Naive thymus-derived CD8-positive, alpha-beta T cell (primary cell): ENCODE results near the gene ERP27. TPM values are rescaled to one million over a fixed set of nuclear protein-coding genes. Genes with fewer than 3 reads are reported as not detected.
A peak's percentile ranks its signal among the peaks of the same experiment; 100 is the strongest.

ENCODE experiments used
- ATAC-seq, 2 donors: fragments of 150-1000 bp; cut with Tn5 transposase in 1 of 2; sonication (Bioruptor Pico), chemical (Tn5 transposase) in 1 of 2; 1 replicate in 1 of 2; 2 replicates in 1 of 2; pipeline ENCODE4 v1.10.0; 2021; ENCODE audit warnings: mild to moderate bottlenecking in 2 of 2, moderate library complexity in 2 of 2
- POLR2A ChIA-PET: fragments of 350-600 bp; sonication (Branson Sonifier 250); formaldehyde crosslinking; loops from one replicate; lab custom pipeline; 2021; ENCODE audit warnings: antibody characterized with exemption; lab: Charles Lee
- DNase-seq, 10 donors: peaks; one replicate each; pipeline versions ENCODE4 v3.0.0 to v3.0.0-alpha.2; 2020 to 2022
- H3K27ac Mint-ChIP-seq, 10 donors: one replicate each; pipeline ENCODE4 v1.8.0; 2020 to 2022; ENCODE audit warnings: mild to moderate bottlenecking in 10 of 10, mixed read lengths in 10 of 10, moderate library complexity in 4 of 10, inconsistent platforms in 1 of 10
- H3K27me3 Mint-ChIP-seq, 5 donors: one replicate each; pipeline ENCODE4 v1.8.0; 2021 to 2022; ENCODE audit warnings: mixed read lengths in 5 of 5
- H3K36me3 Mint-ChIP-seq, 3 donors: one replicate each; pipeline ENCODE4 v1.8.0; 2020 to 2022; ENCODE audit warnings: mixed read lengths in 3 of 3, mild to moderate bottlenecking in 2 of 3, inconsistent platforms in 1 of 3
- H3K4me1 Mint-ChIP-seq, 4 donors: one replicate each; pipeline ENCODE4 v1.8.0; 2021 to 2022; ENCODE audit warnings: mixed read lengths in 4 of 4
- H3K4me3 Mint-ChIP-seq, 10 donors: one replicate each; pipeline ENCODE4 v1.8.0; 2020 to 2022; ENCODE audit warnings: mild to moderate bottlenecking in 10 of 10, mixed read lengths in 10 of 10, moderate library complexity in 6 of 10, inconsistent platforms in 1 of 10
- H3K9me3 Mint-ChIP-seq, 9 donors: one replicate each; pipeline ENCODE4 v1.8.0; 2020 to 2022; ENCODE audit warnings: mixed read lengths in 9 of 9, mild to moderate bottlenecking in 3 of 9, inconsistent platforms in 1 of 9, moderate library complexity in 1 of 9
- polyA plus RNA-seq, 3 donors: library from polyadenylated mRNA; unstranded; fragments of 300-500 nt; fragmentation: Illumina TruSeq; gene quantifications; one replicate each; pipeline ENCODE4 v1.2.3, GENCODE V29; 2021
- total RNA-seq, 8 experiments: library from RNA in 2 of 8; stranded (reverse) in 2 of 8; gene quantifications; one replicate each; pipeline ENCODE4 v1.2.3 and lab custom pipeline; 2021 to 2026

Gene ERP27
- total and polyA plus RNA-seq, 5 experiments from 2014 or later, result 3.2 to 25.8 (median 4.4) TPM

DNA sequence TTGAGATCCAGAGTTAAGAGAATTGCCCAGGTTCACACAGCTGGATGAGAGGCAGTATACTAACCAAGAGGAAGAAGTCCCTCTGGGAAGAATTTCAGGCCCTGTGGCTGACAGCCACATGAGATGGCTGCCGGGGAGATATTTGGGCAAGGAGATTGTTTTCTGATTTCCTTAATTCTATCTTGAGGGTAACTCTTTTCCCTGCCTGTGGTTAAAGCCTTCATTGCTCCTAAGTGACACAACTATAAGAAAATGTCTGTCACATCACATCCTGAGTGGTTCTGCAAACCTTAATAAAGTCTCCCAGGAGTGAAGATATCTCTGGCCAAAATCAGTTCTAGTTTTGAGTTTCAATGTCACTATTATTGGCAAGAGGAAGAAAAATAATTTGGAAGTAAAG lies 13.5 kb upstream of the ERP27 start:
- DNase-seq (no peak), ATAC-seq (no peak)
- peak overlapping the region; percentile 95 to 100 (median 98) for H3K27ac Mint-ChIP-seq

DNA sequence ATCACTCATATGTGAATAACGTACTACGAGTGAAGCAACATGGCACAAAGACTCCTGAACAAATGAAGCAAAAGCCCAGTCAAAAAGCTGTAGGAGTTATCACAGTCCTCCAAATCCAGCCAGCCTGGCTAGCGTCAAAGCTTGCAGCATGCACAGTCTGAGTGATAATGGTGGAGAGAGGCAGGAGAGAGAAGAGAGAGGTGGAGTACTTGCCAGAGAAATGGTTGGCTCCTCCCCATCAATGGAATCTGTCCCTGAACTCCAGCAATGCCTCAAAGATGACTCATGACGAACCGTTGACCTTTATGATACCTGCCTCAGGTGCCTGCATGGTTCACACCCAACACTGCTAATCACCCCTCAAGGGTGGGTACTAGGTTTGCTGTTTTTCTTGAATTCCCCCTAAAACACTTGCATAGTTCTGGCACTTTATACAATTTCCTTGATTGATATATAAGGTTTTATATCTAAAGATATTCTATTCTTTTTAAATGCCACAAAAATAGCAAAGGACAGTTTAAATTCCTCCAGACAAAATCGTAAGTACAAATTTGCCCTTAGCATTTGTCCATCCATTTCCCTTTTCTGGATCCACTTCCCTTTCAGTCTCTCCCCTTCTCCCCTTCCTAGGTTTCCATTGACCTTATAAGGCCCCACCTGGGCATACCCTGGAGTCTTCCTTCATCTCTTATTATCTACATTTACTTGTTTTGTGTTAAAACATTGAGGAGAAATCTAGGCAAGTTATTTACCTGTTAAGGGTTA lies 12.8 kb upstream of the ERP27 start:
- Mint-ChIP-seq H3K4me1 (peaks cover 50 to 97% (median 89%) of the 10 kb centered on the region in 4 donors), H3K4me3 (peak overlapping the region; percentile 74 to 100 (median 92)), H3K27me3 (no peaks in the 10 kb centered on the region), H3K27ac (peak overlapping the region; percentile 95 to 100 (median 98)), H3K36me3 (peaks cover 34 to 82% (median 49%) of the 10 kb centered on the region in 3 donors), H3K9me3 (no peaks in the 10 kb centered on the region)
- POLR2A ChIA-PET, result interaction anchor here (0.8 to 3.7 kb wide), 7 partner anchors 9 to 564 kb away, joined by 3 to 18 read pairs (median 4); partner anchors contain the start of gene ERP27
- DNase-seq (peak in 1 of 10 donors; percentile 18), ATAC-seq (no peak)

More for the DNA sequence above, 13.5 kb upstream of the ERP27 start:
- Mint-ChIP-seq H3K4me1 (peaks cover 46 to 97% (median 89%) of the 10 kb centered on the region in 4 donors), H3K36me3 (peaks cover 27 to 81% (median 46%) of the 10 kb centered on the region in 3 donors), H3K9me3 (no peaks in the 10 kb centered on the region), H3K4me3 (peak overlapping the region; percentile 74 to 100 (median 92)), H3K27me3 (no peaks in the 10 kb centered on the region)
- POLR2A ChIA-PET, result interaction anchor here (0.7 to 3.7 kb wide), 9 partner anchors 8 to 565 kb away, joined by 3 to 18 read pairs (median 4); partner anchors contain the start of genes ARHGDIB and ERP27

DNA sequence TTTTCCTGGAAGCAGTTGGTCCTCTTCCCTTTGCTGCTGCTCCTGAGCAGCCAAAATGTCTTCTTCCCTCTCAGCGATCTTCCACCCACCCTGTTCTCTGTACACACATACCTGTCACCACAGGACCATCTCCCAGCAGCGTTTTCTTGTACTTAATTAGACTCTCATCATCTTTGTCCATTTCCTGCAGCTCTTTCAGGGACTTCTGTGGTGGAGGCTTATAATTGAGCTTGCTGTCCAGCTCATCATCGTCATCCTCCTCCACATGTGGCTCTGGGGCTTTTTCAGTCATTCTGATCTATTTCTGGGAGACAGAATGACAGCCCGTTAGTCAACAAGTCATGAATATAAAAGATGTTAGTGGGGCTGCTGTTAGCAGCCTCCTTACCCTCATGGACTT lies 12.1 kb upstream of the ERP27 start:
- DNase-seq, result no peak
- H3K27me3 Mint-ChIP-seq, result no peaks in the 10 kb centered on the region
- H3K9me3 Mint-ChIP-seq, result no peaks in the 10 kb centered on the region
- peak overlapping the region; percentile 95 to 100 (median 98) for H3K27ac Mint-ChIP-seq
- peaks cover 37 to 84% (median 49%) of the 10 kb centered on the region in 3 donors for H3K36me3 Mint-ChIP-seq
- POLR2A ChIA-PET, result interaction anchor here (0.7 to 2.0 kb wide), 4 partner anchors 9 to 29 kb away, joined by 3 to 13 read pairs (median 6); no protein-coding TSS in a partner anchor
- H3K4me3 Mint-ChIP-seq, result peak overlapping the region; percentile 74 to 100 (median 91)
- ATAC-seq, result no peak
- peaks cover 50 to 97% (median 92%) of the 10 kb centered on the region in 4 donors for H3K4me1 Mint-ChIP-seq

DNA sequence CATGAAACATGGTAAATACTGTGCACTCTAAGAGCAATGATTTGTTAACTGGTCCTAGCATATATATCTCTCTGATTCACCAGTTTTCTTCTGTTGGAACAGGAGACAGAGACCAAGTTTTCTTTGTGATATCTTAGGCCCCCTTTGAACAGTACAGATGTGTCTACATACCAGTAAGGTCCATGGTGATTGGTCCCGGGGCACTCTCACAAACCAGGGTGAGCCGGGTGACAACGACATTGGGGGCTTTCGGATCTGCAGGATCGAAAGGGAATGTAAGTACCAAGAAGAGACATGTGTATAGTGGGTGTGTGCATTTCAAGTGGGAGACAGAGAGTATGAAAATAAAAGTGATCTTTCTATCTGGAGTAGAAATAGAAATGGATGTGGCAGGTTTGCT lies 11.3 kb upstream of the ERP27 start:
- peak overlapping the region; percentile 95 to 100 (median 98) for H3K27ac Mint-ChIP-seq
- peaks cover 54 to 100% (median 96%) of the 10 kb centered on the region in 4 donors for H3K4me1 Mint-ChIP-seq
- DNase-seq (peak in 1 of 10 donors; percentile 23), ATAC-seq (no peak)
- H3K27me3 Mint-ChIP-seq, result no peaks in the 10 kb centered on the region
- POLR2A ChIA-PET, result interaction anchor here (0.8 to 5.6 kb wide), 4 partner anchors 7 to 46 kb away, joined by 3 to 80 read pairs (median 14); partner anchors contain the start of gene ARHGDIB
- no peaks in the 10 kb centered on the region for H3K9me3 Mint-ChIP-seq
- peak overlapping the region; percentile 23 to 100 (median 91) for H3K4me3 Mint-ChIP-seq
- peaks cover 42 to 91% (median 57%) of the 10 kb centered on the region in 3 donors for H3K36me3 Mint-ChIP-seq

DNA sequence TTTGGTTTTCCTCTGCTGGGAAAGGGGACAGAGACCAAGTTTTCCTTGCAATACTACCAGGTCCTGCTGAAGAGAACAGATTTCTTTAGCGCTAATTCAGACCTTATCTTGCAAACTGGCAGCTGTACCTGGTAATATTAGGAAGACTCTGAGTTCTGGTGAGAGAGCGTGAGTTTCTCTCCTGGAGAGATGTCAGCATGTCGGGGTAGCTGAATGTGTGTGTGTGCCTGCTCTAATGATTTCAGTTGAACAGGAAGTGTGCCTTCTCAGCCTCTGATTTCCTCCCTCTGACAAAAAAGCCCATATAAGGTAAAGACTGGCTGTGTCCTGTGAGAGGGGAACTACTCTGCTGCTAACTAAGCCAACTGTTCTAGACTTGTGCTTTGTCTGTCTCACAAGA lies 10.3 kb upstream of the ERP27 start:
- no peaks in the 10 kb centered on the region for H3K27me3 Mint-ChIP-seq
- DNase-seq, result peak in 9 of 10 donors; percentile 44 to 85 (median 71)
- peak; percentile 74 to 83 for ATAC-seq
- H3K27ac Mint-ChIP-seq, result peak overlapping the region; percentile 95 to 100 (median 98)
- peaks cover 47 to 94% (median 90%) of the 10 kb centered on the region in 4 donors for H3K4me1 Mint-ChIP-seq
- POLR2A ChIA-PET, result interaction anchor here (0.6 to 5.6 kb wide), 12 partner anchors 8 to 179 kb away, joined by 3 to 80 read pairs (median 5); partner anchors contain the start of genes ARHGDIB and ERP27
- H3K4me3 Mint-ChIP-seq, result peak overlapping the region; percentile 74 to 100 (median 91)
- no peaks in the 10 kb centered on the region for H3K9me3 Mint-ChIP-seq
- peaks cover 45 to 88% (median 57%) of the 10 kb centered on the region in 3 donors for H3K36me3 Mint-ChIP-seq

DNA sequence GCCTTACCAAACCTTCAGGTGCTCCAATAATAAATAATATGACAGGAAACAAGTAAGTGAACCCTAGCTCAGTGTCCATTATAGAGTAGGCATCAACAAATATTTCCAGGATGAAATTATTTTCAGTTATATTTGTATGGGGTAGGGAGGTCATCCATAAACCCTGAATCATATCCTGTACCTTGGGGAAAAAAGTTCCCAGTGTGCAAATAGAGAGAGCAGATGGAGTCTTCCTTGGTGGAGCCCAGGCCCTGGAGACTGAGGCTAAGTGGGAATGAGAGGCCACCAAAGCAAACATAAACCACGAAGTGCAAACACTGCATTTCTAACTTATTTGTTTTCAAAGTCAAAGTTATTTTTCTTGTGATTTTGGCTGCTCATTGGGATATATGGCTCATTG lies 8.5 kb upstream of the ERP27 start:
- peak overlapping the region in 9 of 10 donors; percentile 71 to 100 (median 90) for H3K4me3 Mint-ChIP-seq
- POLR2A ChIA-PET, result interaction anchor here (0.6 to 5.6 kb wide), 8 partner anchors 7 to 175 kb away, joined by 3 to 80 read pairs (median 8); partner anchors contain the start of genes ARHGDIB and ERP27

DNA sequence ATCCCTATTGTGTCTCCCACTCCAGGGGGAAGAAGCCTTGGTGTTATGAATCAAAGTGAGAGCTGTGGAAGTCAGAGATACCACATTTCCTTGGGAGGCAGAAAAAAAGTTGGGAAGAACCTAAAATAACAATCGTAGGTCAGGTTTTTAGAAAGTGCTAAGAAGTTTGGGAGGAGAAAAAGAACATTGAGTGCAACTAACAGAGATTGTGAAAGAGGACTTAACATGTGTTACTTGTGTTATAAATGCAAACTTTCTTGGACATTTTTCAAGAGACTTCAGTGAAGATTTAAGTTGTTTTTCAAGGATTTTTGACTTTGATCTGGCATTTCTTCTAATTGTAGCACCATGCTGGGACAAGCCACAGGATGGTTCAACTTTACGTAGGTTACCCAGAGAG lies 7.8 kb upstream of the ERP27 start:
- no peak for ATAC-seq
- DNase-seq, result no peak
- H3K4me1 Mint-ChIP-seq, result peaks cover 35 to 83% (median 73%) of the 10 kb centered on the region in 4 donors
- peak overlapping the region; percentile 9 to 97 (median 72) for H3K4me3 Mint-ChIP-seq
- POLR2A ChIA-PET, result interaction anchor here (0.7 to 5.6 kb wide), 6 partner anchors 10 to 174 kb away, joined by 3 to 80 read pairs (median 6); partner anchors contain the start of gene ARHGDIB
- no peaks in the 10 kb centered on the region for H3K9me3 Mint-ChIP-seq
- H3K27ac Mint-ChIP-seq, result peak overlapping the region; percentile 93 to 100 (median 95)
- H3K36me3 Mint-ChIP-seq, result peaks cover 55 to 95% (median 67%) of the 10 kb centered on the region in 3 donors
- H3K27me3 Mint-ChIP-seq, result no peaks in the 10 kb centered on the region

More for the DNA sequence above, 8.5 kb upstream of the ERP27 start:
- H3K9me3 Mint-ChIP-seq, result no peaks in the 10 kb centered on the region
- H3K36me3 Mint-ChIP-seq, result peaks cover 52 to 94% (median 70%) of the 10 kb centered on the region in 3 donors
- DNase-seq (no peak), ATAC-seq (no peak)
- H3K27me3 Mint-ChIP-seq, result no peaks in the 10 kb centered on the region
- peak overlapping the region; percentile 93 to 100 (median 95) for H3K27ac Mint-ChIP-seq
- H3K4me1 Mint-ChIP-seq, result peaks cover 39 to 87% (median 79%) of the 10 kb centered on the region in 4 donors

DNA sequence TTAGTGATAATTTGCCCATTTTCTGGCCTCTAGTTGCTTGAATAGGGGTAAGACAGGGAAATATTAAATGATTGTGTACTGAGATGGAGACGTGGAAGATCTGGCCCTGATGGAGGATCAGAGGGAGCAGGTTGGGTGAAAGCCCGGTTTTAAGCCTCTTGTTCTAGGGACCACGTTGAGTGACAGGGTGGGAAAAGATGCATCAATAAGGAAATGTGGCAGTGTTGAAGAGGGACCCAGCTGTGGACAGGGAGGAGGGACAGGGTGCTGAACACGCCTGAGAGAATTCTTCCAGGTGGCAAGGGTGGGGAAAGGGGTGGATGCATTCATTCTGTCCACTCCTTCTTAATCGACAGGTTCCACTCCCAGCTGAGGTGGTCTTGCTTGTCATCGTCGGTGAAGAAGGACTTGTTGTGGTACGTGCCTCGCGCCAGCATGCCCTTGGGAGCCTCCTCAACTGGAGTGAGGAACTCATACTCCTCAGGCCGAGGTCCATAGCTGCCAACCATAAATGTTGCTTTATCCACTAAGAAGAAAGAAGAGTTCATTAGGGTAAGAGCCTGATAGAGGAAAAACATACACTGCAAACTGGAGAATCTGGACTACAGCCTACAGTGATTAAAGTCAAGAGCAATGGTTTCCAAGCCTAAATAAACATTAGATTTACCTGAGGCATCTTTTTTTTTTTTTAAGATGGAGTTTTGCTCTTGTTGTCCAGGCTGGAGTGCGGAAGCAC lies 4.0 kb upstream of the ERP27 start:
- Mint-ChIP-seq H3K36me3 (peaks cover 33 to 91% (median 63%) of the 10 kb centered on the region in 3 donors), H3K27ac (peak overlapping the region; percentile 31 to 92 (median 73)), H3K27me3 (no peaks in the 10 kb centered on the region), H3K4me3 (no peak overlapping the region), H3K9me3 (peaks cover 0 to 3% (median 0%) of the 10 kb centered on the region in 9 donors), H3K4me1 (peaks cover 34 to 85% (median 69%) of the 10 kb centered on the region in 4 donors)
- DNase-seq (no peak), ATAC-seq (no peak)
- POLR2A ChIA-PET, result interaction anchor here (0.8 to 1.9 kb wide), 4 partner anchors 12 to 42 kb away, joined by 3 to 7 read pairs (median 4); partner anchors contain the start of gene ARHGDIB

DNA sequence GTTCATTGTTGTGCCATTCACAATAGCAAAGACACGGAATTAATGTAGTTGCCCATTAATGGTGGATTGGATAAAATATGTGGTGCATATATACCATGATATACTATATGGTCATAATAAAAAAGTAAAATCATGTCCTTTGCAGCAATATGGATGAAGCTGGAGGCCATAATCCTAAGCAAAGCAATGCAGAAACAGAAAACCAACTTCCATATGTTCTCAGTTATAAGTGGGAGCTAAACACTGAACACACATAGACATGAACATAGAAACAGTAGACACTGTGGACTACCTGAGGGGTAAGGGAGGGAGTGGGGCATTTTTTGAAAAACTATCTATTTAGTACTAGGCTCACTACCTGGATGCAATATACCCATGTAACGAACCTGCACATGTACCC lies 3.0 kb upstream of the ERP27 start:
- Mint-ChIP-seq H3K4me3 (no peak overlapping the region), H3K27me3 (no peaks in the 10 kb centered on the region), H3K4me1 (peaks cover 34 to 85% (median 69%) of the 10 kb centered on the region in 4 donors), H3K27ac (peak overlapping the region in 7 of 10 donors; percentile 30 to 92 (median 83)), H3K36me3 (peaks cover 23 to 91% (median 60%) of the 10 kb centered on the region in 3 donors), H3K9me3 (peaks cover 0 to 3% (median 0%) of the 10 kb centered on the region in 9 donors)
- POLR2A ChIA-PET, result interaction anchor here (0.7 to 1.9 kb wide), 6 partner anchors 13 to 22 kb away, joined by 3 to 7 read pairs (median 3); partner anchors contain the start of gene ARHGDIB
- no peak for DNase-seq
- ATAC-seq, result peak in 1 of 2 donors; percentile 13

DNA sequence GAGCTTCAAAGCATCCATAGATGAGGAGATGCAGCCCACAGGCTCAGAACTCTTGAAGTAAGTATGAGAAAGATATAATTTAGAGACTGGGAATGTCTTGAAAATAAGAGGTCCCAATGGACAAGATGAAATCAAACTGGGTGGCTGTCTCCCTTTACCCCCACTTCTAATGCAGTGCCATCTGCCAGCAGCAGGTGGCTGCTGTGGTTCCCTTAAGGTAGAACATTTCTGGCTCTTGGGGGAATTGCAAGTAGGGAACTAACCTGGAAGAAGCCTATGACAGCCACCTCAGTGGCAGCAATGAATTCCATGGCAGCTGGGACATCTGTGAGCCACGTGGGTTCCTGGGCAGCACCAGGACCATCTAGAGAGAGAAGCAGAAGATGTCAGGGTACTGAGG lies 648 bp downstream of the ERP27 start:
- peaks cover 28 to 81% (median 68%) of the 10 kb centered on the region in 4 donors for H3K4me1 Mint-ChIP-seq
- no peaks in the 10 kb centered on the region for H3K27me3 Mint-ChIP-seq
- peaks cover 10 to 90% (median 51%) of the 10 kb centered on the region in 3 donors for H3K36me3 Mint-ChIP-seq
- peaks cover 0 to 3% (median 0%) of the 10 kb centered on the region in 9 donors for H3K9me3 Mint-ChIP-seq
- peak overlapping the region; percentile 89 to 96 (median 92) for H3K27ac Mint-ChIP-seq
- DNase-seq (peak in 1 of 10 donors; percentile 15), ATAC-seq (peak; percentile 39 to 42)
- peak overlapping the region in 5 of 10 donors; percentile 14 to 65 (median 47) for H3K4me3 Mint-ChIP-seq
- POLR2A ChIA-PET, result interaction anchor here (0.9 to 4.7 kb wide), 11 partner anchors 10 to 58 kb away, joined by 3 to 30 read pairs (median 5); partner anchors contain the start of gene ARHGDIB

DNA sequence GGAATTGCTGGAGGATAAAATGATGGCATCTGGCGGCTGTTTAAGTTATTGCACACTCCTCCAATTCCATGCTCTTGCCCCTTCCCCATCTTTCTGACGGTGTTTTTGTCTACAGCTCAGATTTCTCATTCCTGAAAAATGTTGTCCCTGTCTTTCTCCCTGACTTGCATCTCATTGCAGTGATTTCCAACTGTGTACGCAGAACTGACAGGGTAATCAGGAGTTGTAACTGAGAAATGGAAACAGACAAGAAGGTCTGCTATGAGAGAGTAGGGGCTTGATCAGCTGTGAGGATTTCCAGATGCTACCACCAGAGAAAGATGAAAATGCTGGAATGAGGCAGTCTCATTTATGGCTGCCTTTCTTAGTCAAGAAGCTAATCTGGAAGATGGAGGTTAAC lies 1.3 kb downstream of the ERP27 start:
- POLR2A ChIA-PET, result interaction anchor here (1.0 to 4.7 kb wide), 9 partner anchors 11 to 59 kb away, joined by 3 to 30 read pairs (median 6); partner anchors contain the start of gene ARHGDIB
- Mint-ChIP-seq H3K9me3 (peaks cover 0 to 3% (median 0%) of the 10 kb centered on the region in 9 donors), H3K27ac (peak overlapping the region; percentile 88 to 96 (median 91)), H3K4me1 (peaks cover 28 to 81% (median 68%) of the 10 kb centered on the region in 4 donors), H3K4me3 (peak overlapping the region in 2 of 10 donors; percentile 18 to 65), H3K27me3 (no peaks in the 10 kb centered on the region), H3K36me3 (peaks cover 5 to 90% (median 52%) of the 10 kb centered on the region in 3 donors)
- no peak for ATAC-seq
- no peak for DNase-seq
